A549 treated with DMSO at 1 μM for 4 hours (cell line): ENCODE results near the gene PHF19. TPM values are rescaled to one million over a fixed set of nuclear protein-coding genes. Genes with fewer than 3 reads are reported as not detected.

Experiments
- total RNA-seq: library from RNA; stranded (reverse); fragments of 200-300 nt; extraction: Qiagen RNA extraction; gene quantifications from 5 replicates; pipeline ENCODE4 v1.2.3, GENCODE V29; 2022; ENCODE audit warnings: low read depth

The PHF19 gene
- 98.1 to 135 TPM (median 125 TPM) in 5 replicates for total RNA-seq

GRCh38 chr9:120876842-120877240 is at the start of gene PHF19:
Gene PHF19, minus strand, starts transcription at chr9:120877188. Its CDS starts 2,447 bp downstream, at chr9:120874741.

GRCh38 chr9:120926397-120926928 is 49.5 kb upstream of the PHF19 start, which contains the start of gene TRAF1:
Gene TRAF1, minus strand, starts transcription at chr9:120926796. Its CDS starts 721 bp downstream, at chr9:120926075.

GRCh38 chr9:120842685-120843485 is 34.1 kb downstream of the PHF19 start, which contains the start of gene PSMD5:
Gene PSMD5, minus strand, starts transcription at chr9:120842922. Its CDS starts 13 bp downstream, at chr9:120842909.

Other genes starting within 250 kb of the PHF19 start
- gene MEGF9, start 162.7 kb downstream of the PHF19 start, total RNA-seq: 23.4 to 34.5 TPM (median 32.2 TPM) in 5 replicates
- 38.5 to 46.5 TPM (median 43.8 TPM) in 5 replicates for gene FBXW2, start 83.8 kb downstream of the PHF19 start, total RNA-seq
- 31.5 to 38.3 TPM (median 34.3 TPM) in 5 replicates for gene PSMD5, start 34.3 kb downstream of the PHF19 start, total RNA-seq
- gene TRAF1, start 49.6 kb upstream of the PHF19 start, total RNA-seq: 4.1 to 12.0 TPM (median 7.0 TPM) in 5 replicates
- 11.6 to 16.5 TPM (median 13.9 TPM) in 5 replicates for gene C5, start 173.1 kb upstream of the PHF19 start, total RNA-seq
- 5.7 to 7.6 TPM (median 6.9 TPM) in 5 replicates for gene CNTRL, start 197.8 kb upstream of the PHF19 start, total RNA-seq